ENCODE measurements around the gene FOXP2. TPM values are rescaled to one million over a fixed set of nuclear protein-coding genes. Genes with fewer than 3 reads are reported as not detected.
"Not testable (repeated sequence)": the region's sequence is repeated elsewhere in the genome, so short reads cannot be mapped to it uniquely, and the experiment has no call there.

The FOXP2 gene
- total and polyA plus RNA-seq, 9 donors = 5.0 to 26.5 (median 15.0) TPM

DNA sequence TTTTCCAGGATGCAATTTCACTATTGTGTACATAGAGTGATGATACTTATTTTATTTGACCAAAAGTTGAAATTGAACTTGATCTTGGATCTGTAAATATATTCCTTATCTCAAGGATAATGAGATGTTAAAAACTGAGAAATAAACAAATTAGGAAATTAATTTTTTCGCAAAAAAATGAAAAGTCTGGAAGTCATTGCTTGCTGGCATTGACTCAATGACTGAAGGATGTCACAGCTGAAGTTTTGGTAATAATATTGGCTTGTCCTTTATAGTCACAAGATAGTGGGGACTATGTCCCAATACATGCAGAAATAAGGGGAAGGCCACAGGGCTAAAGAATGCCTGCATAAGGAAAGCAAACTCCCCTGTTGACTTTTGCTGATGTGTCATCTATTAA, 92.8 kb downstream of the FOXP2 start:
- TF ChIP-seq, protein P1, sequence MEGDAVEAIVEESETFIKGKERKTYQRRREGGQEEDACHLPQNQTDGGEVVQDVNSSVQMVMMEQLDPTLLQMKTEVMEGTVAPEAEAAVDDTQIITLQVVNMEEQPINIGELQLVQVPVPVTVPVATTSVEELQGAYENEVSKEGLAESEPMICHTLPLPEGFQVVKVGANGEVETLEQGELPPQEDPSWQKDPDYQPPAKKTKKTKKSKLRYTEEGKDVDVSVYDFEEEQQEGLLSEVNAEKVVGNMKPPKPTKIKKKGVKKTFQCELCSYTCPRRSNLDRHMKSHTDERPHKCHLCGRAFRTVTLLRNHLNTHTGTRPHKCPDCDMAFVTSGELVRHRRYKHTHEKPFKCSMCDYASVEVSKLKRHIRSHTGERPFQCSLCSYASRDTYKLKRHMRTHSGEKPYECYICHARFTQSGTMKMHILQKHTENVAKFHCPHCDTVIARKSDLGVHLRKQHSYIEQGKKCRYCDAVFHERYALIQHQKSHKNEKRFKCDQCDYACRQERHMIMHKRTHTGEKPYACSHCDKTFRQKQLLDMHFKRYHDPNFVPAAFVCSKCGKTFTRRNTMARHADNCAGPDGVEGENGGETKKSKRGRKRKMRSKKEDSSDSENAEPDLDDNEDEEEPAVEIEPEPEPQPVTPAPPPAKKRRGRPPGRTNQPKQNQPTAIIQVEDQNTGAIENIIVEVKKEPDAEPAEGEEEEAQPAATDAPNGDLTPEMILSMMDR (IDR thresholded peaks at IDR 0.05) = no peak
- no peak for TF ChIP-seq POLR2A (IDR thresholded peaks at IDR 0.05)
- no peak for TF ChIP-seq EP300 (IDR thresholded peaks at IDR 0.05)
- 90 to 94% (median 91%) methylated on average over 1 of the region's 1 CpG for WGBS, 3 donors
- no peaks in the 10 kb centered on the region for H3K36me3 ChIP-seq

DNA sequence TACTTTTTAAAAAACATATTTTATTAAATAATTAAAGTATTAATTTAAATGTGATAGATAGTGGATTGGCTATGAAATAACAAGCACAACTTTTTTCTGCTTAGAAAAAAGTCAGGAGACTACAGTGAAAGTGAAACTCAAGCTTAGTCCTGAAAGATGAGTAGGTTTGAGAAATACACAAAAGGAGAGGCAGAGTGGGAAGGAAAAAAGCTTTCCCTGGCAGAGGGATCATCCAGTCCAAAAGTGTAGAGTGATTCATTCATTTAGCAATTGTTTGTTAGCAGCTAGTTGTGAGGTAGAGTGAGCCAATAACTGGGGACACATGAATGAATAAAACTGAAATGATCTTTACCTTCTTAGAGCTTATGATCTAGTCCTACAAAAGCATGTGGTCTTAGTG, 93.5 kb downstream of the FOXP2 start:
- intact Hi-C loops (cut with DNase I) = no loop called here
- H3K4me1 ChIP-seq (ENCODE audit: insufficient read depth) = no peaks in the 10 kb centered on the region
- H3K27ac ChIP-seq = no peak overlapping the region

More for the DNA sequence above, 92.8 kb downstream of the FOXP2 start:
- H3K27me3 ChIP-seq = no peaks in the 10 kb centered on the region
- no peak overlapping the region for H3K27ac ChIP-seq
- no peak overlapping the region for H3K4me3 ChIP-seq
- DNase-seq = no peak
- H3K4me1 ChIP-seq (ENCODE audit: insufficient read depth) = no peaks in the 10 kb centered on the region
- no peaks in the 10 kb centered on the region for H3K9me3 ChIP-seq
- intact Hi-C loops (cut with DNase I) = no loop called here

DNA sequence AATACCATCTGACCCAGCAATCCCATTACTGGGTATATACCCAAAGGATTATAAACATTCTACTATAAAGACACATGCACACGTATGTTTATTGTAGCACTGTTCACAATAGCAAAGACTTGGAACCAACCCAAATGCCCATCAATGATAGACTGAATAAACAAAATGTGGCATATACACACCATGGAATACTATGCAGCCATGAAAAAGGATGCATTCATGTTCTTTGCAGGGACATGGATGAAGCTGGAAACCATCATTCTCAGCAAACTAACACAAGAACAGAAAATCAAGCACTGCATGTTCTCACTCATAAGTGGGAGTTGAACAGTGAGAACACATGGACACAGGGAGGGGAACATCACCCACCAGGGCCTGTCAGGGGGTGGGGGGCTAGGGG, 96.2 kb downstream of the FOXP2 start:
- H3K4me1 ChIP-seq (ENCODE audit: insufficient read depth); DNase-seq; H3K27me3 ChIP-seq; H3K9me3 ChIP-seq; H3K4me3 ChIP-seq; H3K36me3 ChIP-seq; H3K27ac ChIP-seq; intact Hi-C loops (cut with DNase I): not testable (repeated sequence)
- 96 to 100% (median 98%) methylated on average over 1 of the region's 1 CpG for WGBS, 3 donors

More for the DNA sequence above, 93.5 kb downstream of the FOXP2 start:
- no peak for TF ChIP-seq EP300 (IDR thresholded peaks at IDR 0.05)
- no peak for TF ChIP-seq POLR2A (IDR thresholded peaks at IDR 0.05)
- TF ChIP-seq, protein P1 (IDR thresholded peaks at IDR 0.05) = no peak
- no peak for DNase-seq
- H3K36me3 ChIP-seq = no peaks in the 10 kb centered on the region
- no peak overlapping the region for H3K4me3 ChIP-seq
- no peaks in the 10 kb centered on the region for H3K27me3 ChIP-seq
- no peaks in the 10 kb centered on the region for H3K9me3 ChIP-seq

DNA sequence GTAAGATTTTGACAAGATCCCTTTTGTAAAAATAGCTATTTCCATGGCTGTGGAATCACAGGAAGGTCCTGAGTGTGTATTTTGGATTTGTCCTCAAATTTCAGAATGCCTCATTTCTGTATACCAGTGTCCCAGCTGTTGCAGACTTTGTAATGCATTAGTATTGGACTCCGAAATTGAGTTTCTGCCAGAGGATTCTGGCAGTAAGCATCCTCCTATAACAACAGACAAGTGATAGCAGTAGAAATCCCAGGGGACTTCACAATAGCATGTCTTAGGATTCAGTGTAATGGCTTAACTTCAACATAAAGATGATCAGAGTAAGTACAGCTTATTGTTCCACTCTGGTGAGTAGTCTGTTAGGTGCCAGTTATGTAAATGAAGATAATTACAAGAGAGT, 104.6 kb downstream of the FOXP2 start:
- intact Hi-C loops (cut with DNase I) = no loop called here
- 59 to 70% (median 68%) methylated on average over 1 of the region's 1 CpG for WGBS, 3 donors
- Histone ChIP-seq H3K27me3 (no peaks in the 10 kb centered on the region), H3K27ac (no peak overlapping the region), H3K4me3 (no peak overlapping the region), H3K4me1 (ENCODE audit: insufficient read depth) (no peaks in the 10 kb centered on the region), H3K9me3 (no peaks in the 10 kb centered on the region), H3K36me3 (no peaks in the 10 kb centered on the region)
- no peak for DNase-seq
- TF ChIP-seq, protein P1 (IDR thresholded peaks at IDR 0.05) = no peak
- TF ChIP-seq EP300 (IDR thresholded peaks at IDR 0.05) (no peak), POLR2A (IDR thresholded peaks at IDR 0.05) (no peak)

DNA sequence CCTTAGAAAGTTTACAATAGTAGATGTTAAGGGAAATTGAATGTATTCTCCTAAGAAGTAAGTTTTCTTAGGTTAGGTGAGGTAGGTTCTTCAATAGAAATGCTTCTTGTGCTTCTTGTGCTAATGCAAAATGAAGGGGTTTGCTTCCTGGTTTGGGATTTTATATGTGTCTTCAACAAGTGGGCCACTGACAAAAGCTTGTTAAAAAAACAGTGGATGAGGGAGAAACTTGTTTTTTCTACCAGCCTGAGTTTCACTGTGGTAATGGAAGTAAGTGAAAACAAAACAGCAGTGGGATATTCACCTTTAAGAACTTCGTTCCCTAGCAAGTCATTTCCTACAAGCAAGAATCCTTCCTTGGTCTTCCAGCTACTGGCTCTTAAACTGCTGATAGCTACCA, 107.5 kb downstream of the FOXP2 start:
- Histone ChIP-seq H3K4me3 (no peak overlapping the region), H3K27ac (no peak overlapping the region), H3K9me3 (no peaks in the 10 kb centered on the region), H3K27me3 (no peaks in the 10 kb centered on the region), H3K36me3 (no peaks in the 10 kb centered on the region), H3K4me1 (ENCODE audit: insufficient read depth) (no peaks in the 10 kb centered on the region)
- DNase-seq = no peak
- 90 to 93% (median 92%) methylated on average over 1 of the region's 1 CpG for WGBS, 3 donors
- TF ChIP-seq, protein P1 (IDR thresholded peaks at IDR 0.05) = no peak
- TF ChIP-seq EP300 (IDR thresholded peaks at IDR 0.05) (no peak), POLR2A (IDR thresholded peaks at IDR 0.05) (no peak)
- intact Hi-C loops (cut with DNase I) = no loop called here

Data from ovary (tissue), 9 donors.